HG02763 (cell line): ENCODE results near the gene USF3.

Experiments used
- ATAC-seq: cut with Tn5 transposase; IDR thresholded peaks from one replicate; pipeline ENCODE4 v1.9.1; 2021; ENCODE audit warnings: mild to moderate bottlenecking, moderate library complexity; ENCODE audit not compliant: unreplicated experiment

Gene USF3, protein sequence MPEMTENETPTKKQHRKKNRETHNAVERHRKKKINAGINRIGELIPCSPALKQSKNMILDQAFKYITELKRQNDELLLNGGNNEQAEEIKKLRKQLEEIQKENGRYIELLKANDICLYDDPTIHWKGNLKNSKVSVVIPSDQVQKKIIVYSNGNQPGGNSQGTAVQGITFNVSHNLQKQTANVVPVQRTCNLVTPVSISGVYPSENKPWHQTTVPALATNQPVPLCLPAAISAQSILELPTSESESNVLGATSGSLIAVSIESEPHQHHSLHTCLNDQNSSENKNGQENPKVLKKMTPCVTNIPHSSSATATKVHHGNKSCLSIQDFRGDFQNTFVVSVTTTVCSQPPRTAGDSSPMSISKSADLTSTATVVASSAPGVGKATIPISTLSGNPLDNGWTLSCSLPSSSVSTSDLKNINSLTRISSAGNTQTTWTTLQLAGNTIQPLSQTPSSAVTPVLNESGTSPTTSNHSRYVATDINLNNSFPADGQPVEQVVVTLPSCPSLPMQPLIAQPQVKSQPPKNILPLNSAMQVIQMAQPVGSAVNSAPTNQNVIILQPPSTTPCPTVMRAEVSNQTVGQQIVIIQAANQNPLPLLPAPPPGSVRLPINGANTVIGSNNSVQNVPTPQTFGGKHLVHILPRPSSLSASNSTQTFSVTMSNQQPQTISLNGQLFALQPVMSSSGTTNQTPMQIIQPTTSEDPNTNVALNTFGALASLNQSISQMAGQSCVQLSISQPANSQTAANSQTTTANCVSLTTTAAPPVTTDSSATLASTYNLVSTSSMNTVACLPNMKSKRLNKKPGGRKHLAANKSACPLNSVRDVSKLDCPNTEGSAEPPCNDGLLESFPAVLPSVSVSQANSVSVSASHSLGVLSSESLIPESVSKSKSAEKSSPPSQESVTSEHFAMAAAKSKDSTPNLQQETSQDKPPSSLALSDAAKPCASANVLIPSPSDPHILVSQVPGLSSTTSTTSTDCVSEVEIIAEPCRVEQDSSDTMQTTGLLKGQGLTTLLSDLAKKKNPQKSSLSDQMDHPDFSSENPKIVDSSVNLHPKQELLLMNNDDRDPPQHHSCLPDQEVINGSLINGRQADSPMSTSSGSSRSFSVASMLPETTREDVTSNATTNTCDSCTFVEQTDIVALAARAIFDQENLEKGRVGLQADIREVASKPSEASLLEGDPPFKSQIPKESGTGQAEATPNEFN (N-terminal part only)

GRCh38 chr3:113695786-113696645, at the start of gene USF3:
TSS of gene USF3 (minus strand) at chr3:113696642. CDS start at chr3:113674878, 21,764 bp downstream.
- peak; percentile 66 for ATAC-seq

GRCh38 chr3:113745756-113746547, 49.5 kb upstream of the USF3 start, which contains the start of gene NAA50:
TSS of gene NAA50 (minus strand) at chr3:113746249. CDS start at chr3:113745949, 300 bp downstream.
- ATAC-seq, result peak; percentile 45

DNA sequence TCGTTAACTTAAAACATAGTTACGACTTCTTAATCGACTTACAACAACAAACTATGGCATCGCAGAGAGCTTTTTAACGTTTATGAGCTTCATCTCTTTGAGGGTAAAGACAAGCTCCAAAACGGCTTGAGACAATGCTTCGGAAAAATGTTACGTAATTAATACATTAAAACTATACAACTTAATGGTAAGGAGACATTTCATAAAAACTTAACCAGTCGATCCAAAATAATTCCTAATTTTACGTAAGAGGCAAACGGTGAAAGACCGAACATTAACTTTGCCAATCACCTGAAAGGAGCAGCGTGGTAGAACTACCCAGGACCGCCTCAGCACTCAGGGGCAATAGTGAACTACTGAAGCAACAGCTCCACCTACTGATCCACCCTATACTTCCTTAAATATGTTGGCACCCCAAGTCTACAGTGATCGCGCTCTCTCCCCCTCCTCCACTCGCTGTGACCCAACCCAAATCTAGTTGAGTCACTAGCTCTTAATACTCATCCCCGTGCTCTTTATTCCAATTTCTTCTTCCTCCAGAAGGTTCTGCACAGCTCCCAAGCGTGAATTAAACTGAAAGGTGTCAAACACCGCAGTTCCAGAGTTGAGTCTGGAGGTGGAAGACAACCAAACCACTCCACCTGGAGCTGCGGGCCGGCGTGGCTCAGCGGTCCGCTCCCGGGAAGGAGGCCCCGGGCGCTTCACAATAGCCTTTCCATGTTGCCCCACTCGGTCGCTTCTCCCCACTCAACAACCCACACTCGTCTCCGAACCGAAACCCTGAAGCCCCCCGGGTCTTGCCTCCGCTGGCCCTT, 48.7 kb upstream of the USF3 start:
- peak; percentile 51 for ATAC-seq

DNA sequence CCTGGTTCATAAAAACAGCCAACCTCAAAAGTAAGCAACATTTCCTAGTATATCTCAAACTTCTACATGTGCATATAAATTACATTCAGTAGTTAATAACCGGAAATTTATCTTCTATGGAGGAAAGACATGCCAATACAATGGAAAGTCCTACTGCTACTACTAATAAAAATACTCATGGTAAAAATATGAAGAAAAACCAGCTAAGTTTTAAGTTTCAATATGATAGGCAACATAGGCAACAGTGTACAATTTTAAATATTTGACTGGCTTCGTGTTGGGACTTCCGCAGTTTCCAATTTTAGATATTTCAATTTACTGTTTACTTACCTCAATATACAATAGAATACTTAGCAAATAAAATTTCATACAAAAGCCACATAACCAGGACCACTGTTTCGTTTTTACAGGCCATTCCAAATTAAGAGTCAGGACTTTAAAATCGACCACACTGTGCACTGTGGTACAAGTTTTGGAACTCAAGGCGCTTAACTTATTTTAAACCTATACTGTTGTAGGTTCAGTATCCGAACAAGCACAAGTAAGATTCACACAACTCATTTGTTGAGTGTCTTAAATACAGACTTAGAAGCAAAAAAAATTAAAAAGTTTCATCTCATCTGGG, 46.7 kb upstream of the USF3 start:
- no peak for ATAC-seq

DNA sequence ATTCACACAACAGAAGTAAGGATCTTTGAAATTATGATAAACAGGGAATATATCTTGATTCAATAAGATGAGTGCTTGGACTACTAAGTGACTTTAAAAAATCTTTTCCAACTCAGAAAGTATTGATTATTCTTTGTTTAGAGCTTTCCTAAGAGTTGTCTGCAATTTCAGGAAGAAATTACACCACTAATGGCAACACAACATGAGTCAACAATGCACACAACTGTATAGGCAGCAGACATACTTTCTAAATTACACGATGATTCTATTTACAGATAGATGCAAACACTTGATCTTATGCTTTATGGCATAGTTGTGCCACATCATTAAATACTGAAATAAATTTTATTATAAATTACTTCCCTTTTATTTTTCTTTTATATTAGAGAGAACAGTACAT, 45.2 kb upstream of the USF3 start:
- ATAC-seq, result no peak

- ATAC-seq, result no peak
Measured at GRCh38 chr3:113741086-113741485, 44.6 kb upstream of the USF3 start.

GRCh38 chr3:113736548-113737089, 40.2 kb upstream of the USF3 start:
- ATAC-seq, result peak; percentile 72

- no peak for ATAC-seq
Measured at GRCh38 chr3:113731694-113732093, 35.3 kb upstream of the USF3 start.

DNA sequence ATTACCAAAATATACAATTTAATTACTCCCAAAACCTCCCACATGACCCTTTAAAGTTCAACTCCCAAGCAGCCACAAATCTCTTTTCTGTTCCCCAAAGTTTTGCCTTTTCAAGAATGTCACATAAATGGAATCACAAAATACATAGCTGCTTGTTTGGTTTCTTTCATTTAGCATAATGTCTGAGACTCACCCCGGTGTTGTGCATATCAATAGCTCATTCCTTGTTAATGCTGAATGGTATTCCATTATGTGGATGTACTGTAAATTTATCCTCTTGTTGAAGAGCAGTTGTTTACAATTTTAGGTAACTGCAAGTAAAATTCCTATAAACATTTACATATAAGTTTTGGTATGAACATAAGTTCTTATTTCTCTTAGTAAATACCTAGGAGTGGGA, 34.1 kb upstream of the USF3 start:
- ATAC-seq, result no peak

DNA sequence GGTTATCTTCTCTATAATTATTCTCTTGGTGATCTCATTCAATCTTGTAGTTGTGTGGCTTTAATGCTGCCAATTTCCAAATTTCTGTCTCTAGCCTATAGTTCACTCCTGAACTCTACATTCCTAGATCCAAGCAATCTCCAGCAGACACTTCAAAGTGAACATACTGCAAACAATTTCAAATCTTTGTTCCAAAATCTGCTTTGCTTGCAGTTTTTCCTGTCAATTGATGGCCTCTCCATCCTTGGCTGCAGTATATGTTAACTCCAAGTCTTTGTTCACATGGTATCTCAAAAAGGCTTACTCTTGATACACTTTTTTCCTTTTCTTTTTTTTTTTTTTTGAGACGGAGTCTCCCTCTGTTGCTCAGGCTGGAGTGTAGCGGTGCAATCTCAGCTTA, 32.2 kb upstream of the USF3 start:
- ATAC-seq, result no peak

DNA sequence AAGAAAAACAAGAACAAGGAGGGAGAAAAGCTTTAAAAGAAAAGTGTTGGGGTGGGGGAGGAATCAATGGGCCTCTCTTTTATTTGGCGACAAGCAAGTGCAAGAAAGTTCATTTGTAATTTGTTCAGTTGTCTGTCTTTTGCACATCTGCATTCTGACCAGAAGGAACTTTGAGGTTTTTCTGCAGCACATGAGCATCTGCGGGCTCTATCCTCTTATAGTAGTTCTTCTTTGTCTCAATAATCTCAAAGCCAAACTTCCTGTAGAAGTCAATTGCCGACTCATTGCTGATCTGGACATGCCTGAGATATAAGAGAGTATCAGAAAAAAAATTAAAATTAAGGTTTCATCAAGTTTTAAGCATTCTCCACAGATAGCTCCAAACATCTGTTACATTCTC, 25.2 kb upstream of the USF3 start:
- no peak for ATAC-seq

DNA sequence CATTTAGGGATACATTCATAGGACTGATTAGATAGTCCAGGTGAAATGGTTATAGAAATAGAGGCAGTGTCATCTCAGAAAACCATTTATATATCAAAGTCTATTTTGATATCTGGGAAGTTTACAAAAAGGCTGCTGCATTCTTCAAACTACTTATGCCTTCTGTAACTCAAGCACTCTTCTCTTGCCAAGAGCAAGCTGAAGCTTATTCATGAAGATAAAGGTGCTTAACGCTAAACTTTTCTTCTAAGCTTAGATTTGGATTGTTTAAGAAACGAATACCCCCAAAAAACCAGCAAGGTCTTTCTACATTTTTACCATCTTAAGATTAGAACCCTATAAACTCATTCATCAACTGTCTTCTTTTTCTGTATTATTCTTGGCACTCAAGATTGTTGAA, 23.3 kb upstream of the USF3 start:
- no peak for ATAC-seq

DNA sequence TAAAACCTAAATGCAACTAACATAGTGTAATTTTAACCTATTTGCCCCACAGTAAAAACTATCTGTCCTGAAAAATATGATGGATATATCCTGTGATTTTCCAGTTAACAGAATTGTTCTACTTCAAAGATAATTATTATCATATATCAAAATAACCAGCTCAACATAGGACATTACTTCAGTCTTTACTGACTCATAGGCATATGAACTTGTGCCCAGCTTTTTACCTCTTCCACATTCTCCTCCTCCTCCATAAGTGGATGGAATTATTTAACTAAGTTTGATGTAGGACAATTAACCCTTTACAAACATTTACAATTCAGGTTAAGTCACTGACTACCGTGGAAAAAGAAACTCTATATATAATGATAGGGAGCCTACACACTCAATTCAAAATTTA, 22.9 kb upstream of the USF3 start:
- no peak for ATAC-seq

- ATAC-seq, result no peak
Measured at GRCh38 chr3:113717818-113718217, 21.4 kb upstream of the USF3 start.

GRCh38 chr3:113717308-113717707, 20.9 kb upstream of the USF3 start:
- ATAC-seq, result no peak

GRCh38 chr3:113714702-113715101, 18.3 kb upstream of the USF3 start:
- no peak for ATAC-seq

DNA sequence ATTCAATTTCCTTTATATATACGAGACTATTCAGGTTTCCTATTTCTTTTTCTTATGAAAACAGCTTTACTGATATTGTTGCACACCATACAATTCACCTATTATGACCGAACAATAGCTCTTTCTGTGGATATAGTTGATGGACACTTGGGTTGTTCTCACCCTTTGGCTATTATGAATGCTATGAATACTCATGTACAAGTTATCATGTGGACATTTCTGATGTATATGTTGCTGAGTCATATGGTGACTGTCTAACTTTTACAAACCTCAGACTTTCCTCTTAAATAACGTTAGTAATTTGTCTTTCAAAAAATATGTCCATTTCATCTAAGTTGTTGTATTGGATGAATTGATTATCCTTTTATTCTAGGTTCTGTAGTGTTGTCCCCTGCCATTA, 15.7 kb upstream of the USF3 start:
- ATAC-seq, result no peak

GRCh38 chr3:113707835-113708234, 11.4 kb upstream of the USF3 start:
- ATAC-seq, result no peak
